Measurements from ENCODE around the gene VAT1L.

The VAT1L gene

DNA sequence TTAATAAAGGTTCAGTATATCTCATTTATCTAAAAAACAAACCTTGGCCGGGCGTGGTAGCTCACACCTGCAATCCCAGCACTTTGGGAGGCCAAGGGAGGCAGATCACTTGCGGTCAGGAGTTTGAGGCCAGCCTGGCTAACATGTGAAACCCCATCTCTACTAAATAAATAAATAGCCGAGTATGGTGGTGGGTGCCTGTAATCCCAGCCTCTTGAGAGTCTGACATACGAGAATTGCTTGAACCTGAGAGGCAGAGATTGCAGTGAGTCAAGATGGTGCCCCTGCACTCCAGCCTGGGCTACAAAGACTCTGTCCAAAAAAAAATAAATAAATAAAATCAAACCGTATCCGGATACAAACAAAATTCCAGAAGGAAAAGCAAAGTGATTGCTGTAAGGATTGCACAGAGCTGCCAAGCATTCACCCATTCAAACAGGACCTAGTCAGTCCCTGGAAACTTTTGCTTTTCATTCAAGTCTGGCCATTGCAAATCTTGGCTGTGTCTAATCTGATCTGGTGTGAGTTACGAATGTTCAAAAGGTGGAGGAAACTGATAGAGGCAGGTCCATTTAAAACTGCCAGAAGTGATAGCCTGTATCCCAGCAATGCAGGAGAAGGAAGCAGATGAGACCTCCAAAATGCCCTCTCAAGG is 131.5 kb downstream of the VAT1L start:
- Mint-ChIP-seq H3K27ac (peak overlapping the region; percentile 17), H3K27me3 (ENCODE audit: low read depth, poor library complexity) (peaks cover 5% of the 10 kb centered on the region), H3K4me3 (no peak overlapping the region), H3K36me3 (ENCODE audit: low read depth) (no peaks in the 10 kb centered on the region), H3K9me3 (no peaks in the 10 kb centered on the region), H3K4me1 (peaks cover 78% of the 10 kb centered on the region)
- TF ChIP-seq CTCF (IDR thresholded peaks at IDR 0.05) = no peak
- no peak for DNase-seq

- no peak for TF ChIP-seq CTCF (IDR thresholded peaks at IDR 0.05)
- H3K4me1 Mint-ChIP-seq = peaks cover 79% of the 10 kb centered on the region
- H3K27ac Mint-ChIP-seq = no peak overlapping the region
- peaks cover 5% of the 10 kb centered on the region for H3K27me3 Mint-ChIP-seq (ENCODE audit: low read depth, poor library complexity)
- H3K9me3 Mint-ChIP-seq = no peaks in the 10 kb centered on the region
- no peak for DNase-seq
- H3K36me3 Mint-ChIP-seq (ENCODE audit: low read depth) = no peaks in the 10 kb centered on the region
- H3K4me3 Mint-ChIP-seq = no peak overlapping the region
These were observed 132.6 kb downstream of the VAT1L start for GRCh38 chr16:77920984-77921383.

- Mint-ChIP-seq H3K36me3 (ENCODE audit: low read depth) (no peaks in the 10 kb centered on the region), H3K27ac (no peak overlapping the region), H3K4me1 (peaks cover 66% of the 10 kb centered on the region), H3K27me3 (ENCODE audit: low read depth, poor library complexity) (peaks cover 5% of the 10 kb centered on the region), H3K9me3 (no peaks in the 10 kb centered on the region), H3K4me3 (no peak overlapping the region)
- no peak for TF ChIP-seq CTCF (IDR thresholded peaks at IDR 0.05)
- no peak for DNase-seq
These were observed 133.9 kb downstream of the VAT1L start for GRCh38 chr16:77922228-77922754.

DNA sequence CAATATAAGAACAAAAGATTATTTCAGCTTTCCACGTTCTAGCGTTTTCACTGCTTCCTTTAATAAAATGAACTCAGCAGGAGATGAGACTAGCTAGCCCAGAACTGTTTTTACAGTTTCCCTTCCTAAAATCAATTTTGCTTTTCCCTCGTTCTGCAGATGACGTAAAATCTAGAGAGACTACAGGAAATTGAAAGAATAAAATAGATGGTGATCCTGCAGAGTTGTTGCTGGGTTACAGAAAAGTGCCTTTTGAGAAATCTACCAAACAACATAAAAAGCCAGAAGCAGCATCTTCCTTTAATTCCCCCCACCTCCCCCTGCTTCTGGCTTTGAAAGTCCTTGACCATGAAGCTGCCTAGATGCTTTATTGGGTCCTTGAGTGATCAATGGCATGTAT is 137.2 kb downstream of the VAT1L start:
- Mint-ChIP-seq H3K36me3 (ENCODE audit: low read depth) (no peaks in the 10 kb centered on the region), H3K4me3 (no peak overlapping the region), H3K4me1 (peaks cover 42% of the 10 kb centered on the region), H3K27ac (peak overlapping the region; percentile 39), H3K27me3 (ENCODE audit: low read depth, poor library complexity) (peaks cover 8% of the 10 kb centered on the region), H3K9me3 (no peaks in the 10 kb centered on the region)
- DNase-seq = no peak
- TF ChIP-seq CTCF (IDR thresholded peaks at IDR 0.05) = no peak

- no peaks in the 10 kb centered on the region for H3K9me3 Mint-ChIP-seq
- no peak for DNase-seq
- TF ChIP-seq CTCF (IDR thresholded peaks at IDR 0.05) = no peak
- H3K4me1 Mint-ChIP-seq = peaks cover 30% of the 10 kb centered on the region
- H3K4me3 Mint-ChIP-seq = no peak overlapping the region
- H3K36me3 Mint-ChIP-seq (ENCODE audit: low read depth) = no peaks in the 10 kb centered on the region
- no peak overlapping the region for H3K27ac Mint-ChIP-seq
- peaks cover 3% of the 10 kb centered on the region for H3K27me3 Mint-ChIP-seq (ENCODE audit: low read depth, poor library complexity)
These were observed 139.7 kb downstream of the VAT1L start for GRCh38 chr16:77928096-77928495.

GRCh38 chr16:77929004-77929403 is 140.6 kb downstream of the VAT1L start:
- no peaks in the 10 kb centered on the region for H3K36me3 Mint-ChIP-seq (ENCODE audit: low read depth)
- no peak overlapping the region for H3K4me3 Mint-ChIP-seq
- no peak for TF ChIP-seq CTCF (IDR thresholded peaks at IDR 0.05)
- H3K9me3 Mint-ChIP-seq = no peaks in the 10 kb centered on the region
- H3K27me3 Mint-ChIP-seq (ENCODE audit: low read depth, poor library complexity) = peaks cover 3% of the 10 kb centered on the region
- H3K4me1 Mint-ChIP-seq = peaks cover 21% of the 10 kb centered on the region
- no peak overlapping the region for H3K27ac Mint-ChIP-seq
- DNase-seq = no peak
